Trophoblast cell (in vitro differentiated cells and primary cell): ENCODE data around the gene FAM83D.
"Not testable (repeated sequence)": the region's sequence is repeated elsewhere in the genome, so short reads cannot be mapped to it uniquely, and the experiment has no call there.

Experiments used
- DNase-seq, 2 donors: peaks; one replicate each; pipeline ENCODE4 v3.0.0-alpha.2; 2016
- H2AFZ ChIP-seq: 2 replicates; pipeline ENCODE4 v1.6.1; 2013; ENCODE audit warnings: low read length, moderate library complexity, mild to moderate bottlenecking; ENCODE audit not compliant: insufficient read depth, poor library complexity
- H2AK5ac ChIP-seq: 2 replicates; pipeline ENCODE4 v1.6.1; 2013; ENCODE audit warnings: mild to moderate bottlenecking, low read length
- H2BK120ac ChIP-seq: 2 replicates; pipeline ENCODE4 v1.6.1; 2013; ENCODE audit warnings: low read length, mild to moderate bottlenecking, moderate library complexity; ENCODE audit not compliant: insufficient read depth, poor library complexity
- H2BK12ac ChIP-seq: 2 replicates; pipeline ENCODE4 v1.6.1; 2013; ENCODE audit warnings: mild to moderate bottlenecking, low read length, moderate library complexity
- H2BK5ac ChIP-seq: 2 replicates; pipeline ENCODE4 v1.6.1; 2013; ENCODE audit warnings: low read length, low read depth, moderate library complexity, mild to moderate bottlenecking; ENCODE audit not compliant: poor library complexity
- H3K14ac ChIP-seq: 2 replicates; pipeline ENCODE4 v1.6.1; 2013; ENCODE audit warnings: mild to moderate bottlenecking, low read length
- H3K18ac ChIP-seq: 2 replicates; pipeline ENCODE4 v1.6.1; 2013; ENCODE audit warnings: mild to moderate bottlenecking, low read length
- H3K23ac ChIP-seq: 2 replicates; pipeline ENCODE4 v1.6.1; 2013; ENCODE audit warnings: low read length
- H3K27ac ChIP-seq: 2 replicates; pipeline ENCODE4 v1.5.1; 2013; ENCODE audit warnings: low read depth, mild to moderate bottlenecking, inconsistent platforms, low read length, moderate library complexity
- H3K27me3 ChIP-seq: 2 replicates; pipeline ENCODE4 v1.6.1; 2013; ENCODE audit warnings: inconsistent platforms, mild to moderate bottlenecking, low read length, moderate library complexity; ENCODE audit not compliant: insufficient read depth
- H3K36me3 ChIP-seq, 2 experiments: 1 replicate in 1 of 2; 2 replicates in 1 of 2; pipeline ENCODE4 v1.6.1; 2013; ENCODE audit warnings: low read length in 2 of 2, mild to moderate bottlenecking in 2 of 2, moderate library complexity in 1 of 2; ENCODE audit not compliant: insufficient read depth in 2 of 2, control insufficient read depth in 1 of 2
- H3K4ac ChIP-seq: 2 replicates; pipeline ENCODE4 v1.6.1; 2013; ENCODE audit warnings: low read depth, mild to moderate bottlenecking, low read length, moderate library complexity
- H3K4me1 ChIP-seq, 2 experiments: 1 replicate in 1 of 2; 2 replicates in 1 of 2; pipeline ENCODE4 v1.6.1; 2013; ENCODE audit warnings: low read length in 2 of 2, mild to moderate bottlenecking in 2 of 2, moderate library complexity in 1 of 2; ENCODE audit not compliant: insufficient read depth in 2 of 2, control insufficient read depth in 1 of 2
- H3K4me2 ChIP-seq: 2 replicates; pipeline ENCODE4 v1.6.1; 2013; ENCODE audit warnings: inconsistent platforms, mild to moderate bottlenecking, low read length, moderate library complexity
- H3K4me3 ChIP-seq: 2 replicates; pipeline ENCODE4 v1.5.1; 2013; ENCODE audit warnings: mild to moderate bottlenecking, low read depth, low read length, inconsistent platforms
- H3K79me1 ChIP-seq: one replicate; pipeline ENCODE4 v1.6.1; 2013; ENCODE audit warnings: low read length
- H3K79me2 ChIP-seq: 2 replicates; pipeline ENCODE4 v1.6.1; 2013; ENCODE audit warnings: low read length, mild to moderate bottlenecking; ENCODE audit not compliant: control insufficient read depth, insufficient read depth, poor library complexity
- H3K9ac ChIP-seq: 2 replicates; pipeline ENCODE4 v1.6.1; 2013; ENCODE audit warnings: mild to moderate bottlenecking, low read length
- H3K9me3 ChIP-seq: 2 replicates; pipeline ENCODE4 v1.6.1; 2013; ENCODE audit warnings: low read depth, mild to moderate bottlenecking, control low read depth, inconsistent platforms, low read length; ENCODE audit not compliant: insufficient read depth
- H4K12ac ChIP-seq: 2 replicates; pipeline ENCODE4 v1.6.1; 2013; ENCODE audit warnings: low read depth, mild to moderate bottlenecking, low read length, moderate library complexity
- H4K8ac ChIP-seq: 2 replicates; pipeline ENCODE4 v1.6.1; 2013; ENCODE audit warnings: low read depth, mild to moderate bottlenecking, low read length, moderate library complexity
- H4K91ac ChIP-seq: one replicate; pipeline ENCODE4 v1.6.1; 2013; ENCODE audit warnings: low read depth, mild to moderate bottlenecking, low read length, moderate library complexity
- WGBS: extraction: QIAGEN DNeasy Blood & Tissue Kit; methylation state at CpG from one replicate; pipeline ENCODE4 v1.1.7; 2013; ENCODE audit warnings: missing lambda C conversion rate; ENCODE audit not compliant: insufficient read length, insufficient coverage; ENCODE audit errors: extremely low coverage; 5-methylcytosine and 5-hydroxymethylcytosine counted together

The FAM83D gene

DNA sequence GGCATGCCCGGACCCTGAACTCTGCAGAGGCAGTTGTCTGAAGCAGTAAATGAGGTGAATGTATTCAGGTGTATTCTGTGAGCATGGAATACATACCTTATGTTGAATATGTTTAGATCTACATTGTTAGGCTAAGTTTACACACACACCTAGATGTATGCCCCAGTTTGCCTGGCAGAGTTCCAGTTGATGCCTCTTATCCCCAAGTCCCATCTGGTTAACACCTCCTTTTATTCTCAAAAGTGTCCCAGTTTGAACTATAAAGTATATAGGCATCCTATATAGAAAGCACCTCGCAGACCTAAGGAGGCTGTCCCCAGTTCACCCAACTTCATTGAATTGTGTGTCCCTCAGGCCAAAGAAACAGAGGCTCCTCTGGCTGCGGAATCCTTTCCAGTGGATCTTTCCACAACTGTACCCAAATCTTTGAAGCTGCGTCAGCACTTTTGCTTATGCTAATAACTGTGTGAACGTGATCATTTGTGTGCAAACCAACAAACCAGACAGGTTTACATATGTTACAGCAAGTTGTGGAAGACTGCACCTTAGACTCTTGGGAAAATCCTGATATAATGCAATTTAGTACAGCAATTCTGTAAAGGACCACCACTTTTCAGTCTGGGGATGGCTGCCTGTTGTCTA is 31.1 kb downstream of the FAM83D start:
- no CpG with 5 or more reads among the region's 5 CpGs for WGBS
- H3K23ac ChIP-seq: no peak overlapping the region
- no peak overlapping the region for H3K4ac ChIP-seq
- H3K14ac ChIP-seq: no peak overlapping the region
- no peaks in the 10 kb centered on the region for H3K27me3 ChIP-seq
- H2BK5ac ChIP-seq: no peak overlapping the region
- H4K91ac ChIP-seq: no peak overlapping the region
- H2BK12ac ChIP-seq: no peak overlapping the region
- peaks cover 4% of the 10 kb centered on the region for H3K79me2 ChIP-seq
- no peak overlapping the region for H3K18ac ChIP-seq
- H3K36me3 ChIP-seq: peaks cover 0 to under 1% of the 10 kb centered on the region in 2 experiments
- H3K79me1 ChIP-seq: peaks cover 6% of the 10 kb centered on the region
- H3K9me3 ChIP-seq: no peaks in the 10 kb centered on the region
- H3K27ac ChIP-seq: no peak overlapping the region
- H3K4me3 ChIP-seq: no peak overlapping the region
- no peak overlapping the region for H2AK5ac ChIP-seq
- H2AFZ ChIP-seq: no peak overlapping the region
- H3K4me1 ChIP-seq: peaks cover 3 to 4% of the 10 kb centered on the region in 2 experiments
- DNase-seq: no peak
- H3K9ac ChIP-seq: no peak overlapping the region
- no peak overlapping the region for H4K12ac ChIP-seq
- no peak overlapping the region for H4K8ac ChIP-seq
- H2BK120ac ChIP-seq: no peak overlapping the region
- no peak overlapping the region for H3K4me2 ChIP-seq

DNA sequence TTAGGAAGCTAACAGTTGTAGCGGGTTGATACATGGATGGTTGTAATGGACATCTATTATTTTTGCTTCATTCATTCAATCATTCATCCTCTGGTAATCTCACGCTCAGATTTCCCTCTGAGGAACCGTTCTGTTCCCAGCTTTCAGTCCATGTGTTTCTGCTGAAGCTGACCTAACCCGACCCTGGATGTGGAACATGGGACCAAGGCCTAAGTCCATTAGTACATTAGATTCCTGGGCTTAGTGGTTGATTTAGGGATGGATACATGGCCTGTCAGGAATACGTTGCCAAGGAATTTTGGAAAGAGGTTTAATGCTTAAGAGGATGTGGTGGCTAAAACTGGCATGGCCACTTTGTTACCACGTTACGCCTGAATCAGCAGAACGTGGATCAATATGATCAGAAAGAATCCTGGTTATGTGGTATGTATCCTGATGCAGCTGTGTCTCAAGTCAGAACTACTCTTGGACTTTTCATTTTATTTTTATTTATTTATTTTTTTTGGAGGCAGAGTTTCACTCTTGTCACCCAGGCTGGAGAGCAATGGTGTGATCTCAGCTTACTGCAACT is 31.8 kb downstream of the FAM83D start:
- Histone ChIP-seq H2AFZ (no peak overlapping the region), H2AK5ac (no peak overlapping the region), H3K4me3 (no peak overlapping the region), H3K9me3 (no peaks in the 10 kb centered on the region), H3K27me3 (no peaks in the 10 kb centered on the region), H3K36me3 (no peaks in the 10 kb centered on the region), H4K91ac (no peak overlapping the region), H3K4me2 (no peak overlapping the region), H3K4ac (no peak overlapping the region), H3K79me1 (peaks cover 9% of the 10 kb centered on the region), H3K79me2 (peaks cover 6% of the 10 kb centered on the region), H3K4me1 (peaks cover 3 to 4% of the 10 kb centered on the region in 2 experiments), H3K27ac (no peak overlapping the region), H2BK120ac (no peak overlapping the region), H4K8ac (no peak overlapping the region), H3K18ac (no peak overlapping the region), H2BK5ac (no peak overlapping the region), H3K23ac (no peak overlapping the region), H4K12ac (no peak overlapping the region), H2BK12ac (no peak overlapping the region), H3K14ac (no peak overlapping the region), H3K9ac (no peak overlapping the region)
- WGBS: no CpG with 5 or more reads among the region's 8 CpGs
- no peak for DNase-seq

DNA sequence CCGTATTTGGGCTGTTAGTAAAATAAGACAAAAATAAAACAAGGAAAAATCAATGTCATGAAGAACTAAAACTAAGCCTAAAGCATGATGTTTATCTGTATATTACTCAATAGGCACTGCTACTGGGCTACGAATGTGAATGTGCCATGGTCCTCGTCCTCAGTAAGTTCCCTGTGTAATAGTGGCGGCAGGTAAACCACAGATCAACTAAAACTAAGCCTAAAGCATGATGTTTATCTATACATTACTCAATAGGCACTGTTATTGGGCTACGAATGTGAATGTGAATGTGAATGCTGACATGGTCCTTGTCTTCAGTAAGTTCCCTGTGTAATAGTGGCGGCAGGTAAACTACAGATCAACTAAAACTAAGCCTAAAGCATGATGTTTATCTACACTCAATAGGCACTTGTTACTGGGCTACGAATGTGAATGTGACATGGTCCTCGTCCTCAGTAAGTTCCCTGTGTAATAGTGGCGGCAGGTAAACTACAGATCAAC is 34.0 kb downstream of the FAM83D start:
- H3K9ac ChIP-seq, H3K4ac ChIP-seq, H3K27me3 ChIP-seq, H3K14ac ChIP-seq, H3K4me3 ChIP-seq, H3K79me2 ChIP-seq, H3K18ac ChIP-seq, H2AK5ac ChIP-seq, H3K27ac ChIP-seq, H3K79me1 ChIP-seq, H3K36me3 ChIP-seq, H4K8ac ChIP-seq, H2BK12ac ChIP-seq, H2AFZ ChIP-seq, H3K23ac ChIP-seq, H2BK120ac ChIP-seq, H4K91ac ChIP-seq, H3K4me1 ChIP-seq, H3K9me3 ChIP-seq, H3K4me2 ChIP-seq, H4K12ac ChIP-seq, H2BK5ac ChIP-seq: not testable (repeated sequence)
- no CpG with 5 or more reads among the region's 9 CpGs for WGBS
- peak; percentile 10 to 70 for DNase-seq

DNA sequence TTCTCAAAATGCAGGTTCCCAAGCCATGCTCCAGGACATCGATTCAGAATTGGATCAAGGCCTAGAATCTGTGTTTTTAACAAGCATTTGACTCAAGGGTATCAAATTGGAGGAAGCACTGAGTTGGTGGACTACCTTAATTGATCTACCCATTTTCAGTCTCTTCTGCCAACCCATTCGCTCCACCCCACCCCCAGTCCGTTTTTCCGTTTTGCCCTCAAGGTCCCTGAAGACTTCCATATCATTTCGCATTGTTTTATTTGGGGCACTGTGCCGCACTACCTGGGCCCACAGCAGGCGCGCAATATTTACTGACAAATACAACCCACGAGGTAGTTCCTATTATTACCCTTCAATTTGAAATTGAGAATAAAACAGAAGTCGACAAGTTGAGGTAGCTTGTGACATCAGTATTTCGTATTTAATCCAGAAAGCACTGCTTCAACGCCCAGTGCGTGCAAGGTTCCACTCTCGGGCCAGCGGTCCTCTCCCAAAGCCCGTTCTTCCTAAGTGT is 35.4 kb downstream of the FAM83D start:
- Histone ChIP-seq H3K27ac (peak overlapping the region; percentile 59), H2AFZ (peak overlapping the region; percentile 97), H2BK12ac (no peak overlapping the region), H3K4me2 (peak overlapping the region; percentile 83), H2AK5ac (peak overlapping the region; percentile 76), H3K4me1 (peaks cover 3 to 4% of the 10 kb centered on the region in 2 experiments), H3K18ac (peak overlapping the region; percentile 94), H3K14ac (peak overlapping the region; percentile 95), H3K36me3 (peaks cover 0 to 2% of the 10 kb centered on the region in 2 experiments), H3K23ac (no peak overlapping the region), H4K91ac (peak overlapping the region; percentile 83), H4K8ac (peak overlapping the region; percentile 97), H2BK120ac (peak overlapping the region; percentile 68), H4K12ac (peak overlapping the region; percentile 96), H3K4ac (peak overlapping the region; percentile 90), H2BK5ac (peak overlapping the region; percentile 57), H3K9me3 (no peaks in the 10 kb centered on the region), H3K9ac (peak overlapping the region; percentile 75), H3K79me2 (peaks cover 6% of the 10 kb centered on the region), H3K4me3 (peak overlapping the region; percentile 83), H3K79me1 (peaks cover 9% of the 10 kb centered on the region), H3K27me3 (no peaks in the 10 kb centered on the region)
- no CpG with 5 or more reads among the region's 16 CpGs for whole genome bisulfite sequencing
- DNase-seq: no peak
